Stimulated activated CD8-positive, alpha-beta memory T cell treated with anti-CD3 and anti-CD28 coated beads, Interleukin-15, amount 100 ng/mL, for 24 hours (primary cell): ENCODE data around the gene BRI3BP.

Experiments
- DNase-seq: peaks from one replicate; pipeline ENCODE4 v3.0.0-alpha.2; 2020; ENCODE audit warnings: low read depth

The BRI3BP gene, protein sequence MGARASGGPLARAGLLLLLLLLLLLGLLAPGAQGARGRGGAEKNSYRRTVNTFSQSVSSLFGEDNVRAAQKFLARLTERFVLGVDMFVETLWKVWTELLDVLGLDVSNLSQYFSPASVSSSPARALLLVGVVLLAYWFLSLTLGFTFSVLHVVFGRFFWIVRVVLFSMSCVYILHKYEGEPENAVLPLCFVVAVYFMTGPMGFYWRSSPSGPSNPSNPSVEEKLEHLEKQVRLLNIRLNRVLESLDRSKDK

GRCh38 chr12:124993626-124994436 is at the start of gene BRI3BP:
BRI3BP (plus strand) TSS chr12:124993645; CDS start chr12:124993791, 146 bp downstream.
- peak; percentile 15 for DNase-seq

DNA sequence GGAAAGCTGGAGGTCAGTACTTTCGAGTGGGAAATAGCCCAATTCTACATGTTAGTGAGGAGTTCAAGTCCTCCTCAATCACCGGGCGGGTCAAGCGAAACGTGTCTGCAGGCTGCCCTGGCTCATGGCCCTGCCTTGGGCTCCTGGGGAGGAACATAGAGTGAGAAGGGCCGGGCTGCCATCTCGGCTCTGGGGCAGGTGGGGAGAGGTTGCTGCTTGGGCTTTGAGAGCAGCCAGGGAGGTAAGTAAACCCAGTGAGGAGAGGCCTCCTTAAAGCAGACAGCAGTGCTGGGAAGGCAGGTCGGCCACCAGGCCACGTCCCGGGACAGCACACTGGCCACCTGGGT is 47.0 kb upstream of the BRI3BP start:
- DNase-seq, result no peak

DNA sequence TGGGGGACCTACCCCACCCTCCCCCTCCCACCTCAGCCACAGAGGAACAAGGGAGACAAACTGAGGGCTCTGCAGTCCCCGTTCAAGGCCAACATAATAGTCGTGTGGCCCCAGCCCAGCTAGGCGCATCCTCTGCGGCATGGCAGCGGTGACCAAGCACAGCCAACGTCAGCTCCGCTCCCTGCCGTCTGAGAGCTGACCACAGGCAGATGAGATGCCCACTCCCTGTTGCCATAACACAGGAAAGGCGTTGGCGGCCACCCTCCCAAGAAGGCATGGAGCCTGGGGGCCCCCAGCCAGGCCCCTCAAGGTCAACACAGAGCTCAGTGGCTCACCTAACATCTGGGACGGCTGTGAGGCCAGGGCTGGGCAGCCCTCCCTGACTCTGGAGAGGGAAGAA is 46.4 kb upstream of the BRI3BP start:
- no peak for DNase-seq

- no peak for DNase-seq
Measured at GRCh38 chr12:124947561-124948398, 45.7 kb upstream of the BRI3BP start.

DNA sequence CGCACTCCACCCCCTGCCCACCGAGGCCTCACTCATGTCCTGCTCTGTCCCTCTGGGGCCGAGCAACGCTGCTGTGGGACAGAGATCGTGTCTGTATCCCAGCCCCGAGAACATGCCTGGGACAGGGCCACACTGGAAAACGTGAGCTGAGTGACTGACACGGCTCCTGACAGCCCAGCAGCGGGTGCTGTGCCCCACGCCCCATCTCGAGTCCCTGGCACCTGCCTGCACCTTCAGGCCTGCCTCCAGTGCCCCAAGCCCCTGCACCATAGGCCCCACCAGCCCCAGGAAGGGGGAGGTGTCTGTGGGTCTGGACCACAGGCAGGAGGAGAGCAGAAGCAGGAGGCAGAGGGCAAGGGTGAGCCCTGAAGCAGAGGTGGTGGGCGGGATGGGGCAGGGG is 44.4 kb upstream of the BRI3BP start:
- no peak for DNase-seq

DNA sequence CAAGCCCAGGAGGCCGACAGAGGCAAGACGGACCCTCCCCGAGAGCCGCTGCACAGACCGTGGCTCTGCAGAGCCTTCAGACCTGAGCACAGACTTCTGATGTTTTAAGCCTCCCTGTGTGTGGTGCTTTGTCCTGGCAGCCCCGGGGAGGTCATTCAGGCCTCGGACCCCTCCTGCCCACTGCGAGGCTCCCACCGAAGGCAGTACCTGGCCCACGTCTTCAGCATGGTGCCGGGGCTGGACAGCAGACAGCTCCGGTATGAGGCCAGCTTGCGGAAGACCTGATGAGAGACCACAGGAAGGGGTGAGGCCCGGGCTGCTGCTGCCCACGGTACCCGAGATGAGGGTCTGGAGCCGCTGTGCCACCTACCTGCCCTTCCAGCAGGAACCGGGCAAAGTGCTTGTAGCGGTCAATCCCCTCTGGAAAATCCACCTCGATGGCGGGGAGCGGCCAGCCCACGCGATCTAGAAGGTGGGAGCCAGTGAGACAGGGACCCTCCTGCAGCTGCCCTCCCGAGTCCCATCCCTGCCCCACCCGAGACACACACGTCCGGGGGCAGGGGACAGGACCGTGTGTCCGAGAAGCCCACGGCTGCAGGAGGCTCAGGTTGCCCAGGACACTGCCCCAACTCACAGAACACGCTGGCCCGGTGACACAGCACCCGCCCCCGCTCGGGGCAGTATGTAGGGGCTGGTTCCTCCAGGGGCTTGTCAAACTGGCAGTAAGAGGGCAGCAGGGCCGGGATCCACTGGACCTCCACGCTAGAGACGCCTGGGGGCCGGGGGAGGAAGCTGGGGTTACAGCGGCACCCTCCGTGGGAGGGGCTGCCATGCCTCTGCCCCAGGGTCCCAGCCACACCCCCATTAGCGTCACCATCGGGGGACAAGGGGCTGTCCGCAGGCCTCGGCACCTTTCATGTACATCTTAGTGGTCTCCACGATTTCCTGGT is 43.4 kb upstream of the BRI3BP start:
- DNase-seq, result no peak

DNA sequence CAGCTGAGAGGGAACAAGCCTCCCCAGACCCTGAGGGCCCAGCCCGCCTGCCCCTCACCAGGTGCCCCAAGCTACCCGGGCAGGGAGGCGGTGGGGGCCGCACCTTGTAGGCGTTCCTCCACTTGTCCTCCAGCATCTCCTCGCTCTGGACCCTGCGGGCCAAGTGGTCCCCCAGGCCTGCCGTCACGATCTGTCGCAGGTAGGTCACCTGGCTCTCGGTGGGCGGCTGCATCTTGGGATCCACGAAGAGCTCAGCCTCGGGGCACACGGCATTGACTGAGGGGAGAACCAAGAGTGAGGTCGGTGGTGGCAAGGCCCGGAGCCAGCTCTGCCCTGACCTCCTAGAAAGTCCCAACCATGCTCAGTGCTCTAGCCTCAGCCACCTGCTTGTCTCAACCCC is 41.1 kb upstream of the BRI3BP start:
- DNase-seq, result no peak

DNA sequence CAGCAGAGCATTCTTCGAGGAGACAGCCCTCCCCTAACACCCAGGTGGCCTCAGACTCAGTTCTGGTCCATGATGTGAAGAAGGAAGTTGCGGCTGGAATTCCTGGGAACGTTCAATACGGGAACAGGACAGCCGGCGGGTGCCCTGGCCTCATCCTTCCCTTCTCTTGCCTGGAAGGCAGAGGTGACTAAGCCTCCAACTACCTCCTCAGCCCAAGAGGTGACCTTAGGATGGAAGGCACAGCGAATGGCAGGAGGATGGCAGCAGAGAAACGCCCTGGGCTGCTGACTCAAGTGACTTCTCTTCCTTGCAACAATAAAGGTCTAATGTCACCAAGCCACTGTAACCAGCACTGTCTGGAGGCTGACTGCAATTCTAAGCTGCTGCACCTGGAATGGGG is 40.6 kb upstream of the BRI3BP start:
- DNase-seq, result no peak

- DNase-seq, result no peak
Measured at GRCh38 chr12:124953689-124954405, 39.6 kb upstream of the BRI3BP start.

GRCh38 chr12:124954771-124955170 is 38.7 kb upstream of the BRI3BP start:
- no peak for DNase-seq

DNA sequence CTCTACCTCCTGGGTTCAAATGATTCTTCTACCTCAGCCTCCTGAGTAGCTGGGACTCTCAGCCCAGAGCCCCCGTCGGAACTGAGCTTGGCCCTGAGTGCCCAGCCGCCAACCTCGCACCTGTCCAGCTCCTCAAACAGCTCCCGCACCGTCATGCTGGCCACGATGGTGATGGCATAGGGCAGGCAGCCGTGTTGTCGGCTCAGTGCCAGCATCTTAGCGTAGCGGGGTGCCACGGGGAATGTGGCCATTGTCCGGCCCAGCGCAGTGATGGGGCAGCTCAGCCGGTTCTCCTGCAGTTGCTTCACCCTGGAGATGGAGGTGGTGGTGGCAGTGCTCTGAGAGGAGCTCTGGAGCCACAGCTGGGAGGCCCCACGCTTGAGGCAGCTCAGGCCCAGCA is 36.9 kb upstream of the BRI3BP start:
- DNase-seq, result no peak

DNA sequence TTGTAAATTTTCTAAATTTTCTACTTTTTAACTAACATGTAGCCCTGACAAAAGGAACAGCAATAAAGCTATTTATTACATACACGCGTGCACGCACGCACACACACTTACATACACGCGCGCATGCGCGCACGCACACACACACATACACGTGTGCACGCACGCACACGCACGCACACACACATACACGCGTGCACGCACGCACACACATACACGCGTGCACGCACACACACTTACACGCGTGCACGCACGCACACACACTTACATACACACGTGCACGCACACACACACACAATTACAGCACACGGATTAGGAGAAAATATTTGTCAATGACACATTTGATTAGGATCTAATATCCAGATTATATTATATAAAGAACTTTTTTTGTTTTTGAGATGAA is 32.4 kb upstream of the BRI3BP start:
- DNase-seq, result no peak

DNA sequence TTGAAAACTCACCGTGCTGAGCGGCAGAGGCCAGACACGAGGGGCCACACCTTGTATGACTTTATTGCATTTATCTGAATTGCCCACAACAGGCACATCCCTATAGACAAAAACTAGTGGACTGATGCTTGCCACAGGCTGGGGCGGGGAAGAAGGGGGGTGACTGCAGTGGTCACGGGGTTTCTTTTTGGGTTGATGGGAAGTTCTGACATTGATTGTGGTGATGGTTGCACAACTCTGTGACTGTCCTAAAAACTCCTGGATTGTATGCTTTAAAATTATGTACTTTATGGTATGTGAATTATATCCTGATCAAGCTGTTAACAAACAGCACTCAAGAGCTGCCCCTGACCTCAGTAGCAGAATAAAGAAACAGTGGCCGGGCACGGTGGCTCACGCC is 30.2 kb upstream of the BRI3BP start:
- no peak for DNase-seq

GRCh38 chr12:124964251-124964650 is 29.2 kb upstream of the BRI3BP start:
- no peak for DNase-seq

GRCh38 chr12:124964836-124965462 is 28.5 kb upstream of the BRI3BP start:
- DNase-seq, result no peak

DNA sequence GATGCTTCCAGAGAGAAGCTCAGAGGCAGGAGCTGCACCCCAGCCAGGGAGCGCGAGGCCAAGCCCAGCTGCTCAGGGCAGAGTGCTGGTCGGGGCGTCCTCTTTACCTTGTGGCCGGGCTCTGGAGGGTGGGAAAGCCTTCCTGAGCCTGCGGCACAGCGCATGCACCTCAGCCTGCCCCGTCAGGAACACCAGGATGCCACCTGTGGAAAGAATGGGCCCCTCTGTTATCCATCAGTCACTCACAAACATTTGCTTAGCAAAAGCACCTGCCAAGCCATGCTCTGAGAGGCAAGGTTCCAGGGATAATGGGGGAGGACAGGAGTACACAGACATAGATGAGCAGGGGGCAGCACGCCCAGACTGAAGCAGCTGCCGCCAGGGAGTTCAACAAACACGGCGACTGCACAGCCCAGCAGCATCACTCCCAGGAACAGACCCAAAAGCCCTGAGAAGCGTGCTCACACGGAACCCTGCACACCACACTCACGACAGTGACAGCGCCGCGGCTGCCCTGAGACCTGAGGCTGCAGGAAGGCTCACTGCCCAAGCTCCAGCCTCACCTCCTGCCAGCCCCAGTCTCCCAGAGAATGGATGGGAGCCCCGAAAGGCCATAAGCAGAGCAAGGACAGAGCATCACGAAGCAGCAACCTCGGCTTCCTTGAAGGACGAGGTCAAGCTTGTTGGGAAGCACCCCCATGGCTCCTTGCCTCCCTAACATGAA is 26.3 kb upstream of the BRI3BP start:
- no peak for DNase-seq

DNA sequence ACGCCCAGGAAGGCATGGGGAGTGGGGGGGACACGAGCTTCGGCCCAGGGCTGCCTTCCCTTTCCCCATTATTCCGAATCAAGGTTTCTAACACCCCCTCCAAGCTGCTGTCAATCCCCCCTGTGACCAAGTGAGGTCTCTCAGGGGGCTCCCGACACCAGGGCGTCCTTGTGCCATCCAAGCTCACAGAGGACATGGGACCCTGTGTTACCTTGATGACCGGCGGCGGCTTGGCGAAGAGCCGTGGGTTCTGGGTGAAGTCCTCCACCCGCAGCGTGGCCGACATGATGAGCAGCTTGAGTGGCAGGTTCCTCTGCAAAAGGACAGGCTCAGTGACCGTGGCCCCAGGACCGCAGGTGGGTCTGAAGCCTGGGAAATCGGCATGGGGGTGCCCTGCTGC is 24.8 kb upstream of the BRI3BP start:
- no peak for DNase-seq

GRCh38 chr12:124970647-124971402 is 22.6 kb upstream of the BRI3BP start:
- DNase-seq, result no peak

DNA sequence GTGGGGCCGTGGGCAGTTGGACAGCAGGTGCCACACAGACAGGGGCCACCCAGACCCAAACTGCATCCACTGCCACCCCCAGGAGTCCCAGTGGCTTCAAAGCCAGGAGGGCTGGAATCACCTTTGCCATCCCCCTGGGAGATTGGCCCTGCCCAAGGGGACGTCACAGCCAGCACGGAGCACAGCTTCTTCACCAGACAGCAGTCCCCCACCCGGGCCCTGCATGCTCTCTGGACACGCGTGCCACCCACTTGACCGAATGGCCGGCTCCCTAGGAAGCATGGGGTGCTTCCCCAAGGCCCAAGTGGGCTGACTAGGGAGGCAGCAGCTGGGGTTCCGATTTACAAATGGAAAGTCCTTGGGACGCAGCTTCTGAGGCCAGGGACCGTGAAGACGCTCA is 21.8 kb upstream of the BRI3BP start:
- DNase-seq, result no peak
